ENCODE results near the gene TMEM200A.

Gene TMEM200A

DNA sequence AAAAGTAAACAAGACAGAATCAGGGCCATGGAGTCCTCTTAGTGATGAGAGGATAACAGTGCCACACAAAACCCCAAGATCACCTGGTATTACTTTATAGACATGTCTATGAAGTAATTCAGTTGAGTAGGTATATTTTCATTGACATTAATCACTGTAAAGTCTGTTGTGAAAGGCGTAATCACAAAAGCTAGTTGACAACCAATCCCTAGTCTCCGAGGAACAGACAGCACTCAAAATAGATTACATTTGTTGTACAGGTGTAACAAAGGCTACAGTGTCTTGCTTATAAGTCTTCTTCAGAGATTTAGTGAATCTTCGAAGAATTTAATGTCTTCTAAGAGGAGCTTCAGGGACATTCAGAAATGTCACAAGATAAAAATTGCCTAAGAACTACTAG is 120.1 kb downstream of the TMEM200A start:
- no peak for DNase-seq (ENCODE audit: low read depth in 3 of 3)

DNA sequence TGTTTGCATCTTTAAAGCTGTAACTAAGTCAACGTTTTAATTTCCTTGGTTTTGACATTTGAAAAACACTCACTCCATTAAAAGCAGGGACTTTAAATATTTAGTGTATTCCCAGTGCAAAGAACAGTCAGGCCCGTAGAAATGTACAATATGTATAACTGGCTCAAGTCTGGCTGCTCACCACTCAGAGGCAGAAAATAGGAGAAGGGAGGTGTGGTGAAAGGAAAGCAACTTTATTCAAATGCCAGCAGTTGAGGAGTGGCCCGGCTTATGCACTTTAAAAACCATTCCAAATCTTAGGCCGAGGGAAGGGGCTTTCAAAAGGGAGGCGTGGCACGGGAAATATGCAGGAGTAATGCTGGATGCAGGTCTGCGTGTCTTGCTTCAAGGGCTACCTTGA is 120.6 kb downstream of the TMEM200A start:
- no peak for DNase-seq (ENCODE audit: low read depth in 3 of 3)

DNA sequence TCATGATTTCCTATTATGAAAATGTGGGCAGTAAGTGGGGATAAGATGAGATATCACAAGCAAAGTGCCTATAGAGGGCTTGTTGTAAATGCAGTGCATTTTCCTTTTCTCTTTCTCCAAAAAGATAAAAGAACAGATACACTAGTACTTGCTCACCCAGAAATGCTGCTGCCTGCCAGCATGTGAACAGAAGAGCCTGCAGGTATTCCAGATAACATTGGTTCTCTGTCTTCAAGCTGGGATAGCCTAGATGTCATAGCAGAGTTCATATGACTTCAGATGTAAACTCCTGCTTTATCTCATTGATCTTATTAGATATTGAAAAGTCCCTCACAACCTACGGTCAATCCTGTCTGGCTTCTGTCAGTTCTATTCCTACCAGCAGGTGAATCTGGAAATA is 123.7 kb downstream of the TMEM200A start:
- no peak for DNase-seq (ENCODE audit: low read depth in 3 of 3)
